HepG2 (cell line): ENCODE data around the gene COX14. TPM values are rescaled to one million over a fixed set of nuclear protein-coding genes. Genes with fewer than 3 reads are reported as not detected.

Experiments used
- ATAC-seq: fragments of 200-7000 bp; cut with Tn5 transposase; 3 replicates; pipeline ENCODE4 v1.9.1; 2020; ENCODE audit warnings: mild to moderate bottlenecking, moderate library complexity
- BruUV-seq: library from RNA; stranded (reverse); fragments of 400-500 nt; replicated peaks from 2 replicates; lab custom pipeline; 2021; lab: Mats Ljungman, UMichigan
- CTCF ChIA-PET: fragments of 300-600 bp; formaldehyde crosslinking; extraction: SDS; loops from one replicate; lab custom pipeline; 2021; ENCODE audit warnings: low total read pairs, inconsistent platforms, low intra/inter-chr PET ratio; lab: Yijun Ruan, JAX
- POLR2A ChIA-PET: fragments of 350-600 bp; sonication (Branson Sonifier 250); formaldehyde crosslinking; loops from one replicate; lab custom pipeline; 2020; ENCODE audit warnings: antibody characterized with exemption, inconsistent platforms; lab: Yijun Ruan, JAX
- DNase-seq: peaks from one replicate; pipeline ENCODE4 v3.0.0-alpha.2; 2015; ENCODE audit warnings: low spot score
- FAIRE-seq: peaks from 3 replicates; lab custom pipeline; 2011; peaks lifted over from hg19 to GRCh38; lab: Jason Lieb, UNC
- H2AFZ ChIP-seq: one replicate; pipeline ENCODE4 v1.6.1; 2011; ENCODE audit warnings: low read length, inconsistent platforms
- H3K27ac ChIP-seq: fragments of 300-600 bp; 3 replicates; pipeline ENCODE4 v1.8.0; 2011; ENCODE audit warnings: mixed run types, mild to moderate bottlenecking, mixed read lengths, low read length, inconsistent platforms; ENCODE audit not compliant: insufficient read depth; ENCODE audit errors: extremely low read length
- H3K27me3 ChIP-seq, 2 experiments: fragments of 200-600 bp in 1 of 2; 2 replicates in 1 of 2; 3 replicates in 1 of 2; pipeline versions ENCODE4 v1.6.0 to v1.8.0; 2011; ENCODE audit warnings: low read length in 2 of 2, mild to moderate bottlenecking in 2 of 2, moderate library complexity in 2 of 2, inconsistent platforms in 1 of 2; ENCODE audit not compliant: insufficient read depth in 2 of 2, control insufficient read depth in 1 of 2
- H3K36me3 ChIP-seq, 2 experiments: fragments of 200-600 bp in 1 of 2; replicated peaks in 1 of 2; 2 replicates in 1 of 2; 3 replicates in 1 of 2; pipeline versions ENCODE4 v1.5.1 to v1.8.0; 2011; ENCODE audit warnings: low read length in 2 of 2, inconsistent platforms in 1 of 2; ENCODE audit not compliant: insufficient read depth in 2 of 2, control insufficient read depth in 1 of 2
- H3K4me1 ChIP-seq: 2 replicates; pipeline ENCODE4 v1.5.1; 2012; ENCODE audit warnings: low read length, inconsistent platforms; ENCODE audit not compliant: insufficient read depth
- H3K4me2 ChIP-seq: 2 replicates; pipeline ENCODE4 v1.6.0; 2011; ENCODE audit warnings: low read depth, low read length, inconsistent platforms
- H3K4me3 ChIP-seq, 3 experiments: fragments of 200-600 bp in 1 of 3; sonication (generic), shearing (Covaris generic) in 1 of 3; replicated peaks in 1 of 3; 2 replicates each; pipeline ENCODE4 v1.5.1; 2011 to 2016; ENCODE audit warnings: low read length in 3 of 3, inconsistent platforms in 2 of 3, low read depth in 2 of 3, mild to moderate bottlenecking in 2 of 3, control low read depth in 1 of 3, mixed read lengths in 1 of 3; ENCODE audit not compliant: insufficient read depth in 1 of 3
- H3K79me2 ChIP-seq: one replicate; pipeline ENCODE4 v1.6.1; 2011; ENCODE audit warnings: low read length, inconsistent platforms; ENCODE audit not compliant: insufficient read depth
- H3K9ac ChIP-seq: 2 replicates; pipeline ENCODE4 v1.6.0; 2011; ENCODE audit warnings: mild to moderate bottlenecking, low read depth, low read length, inconsistent platforms; ENCODE audit not compliant: insufficient read depth
- H3K9me3 ChIP-seq: 2 replicates; pipeline ENCODE4 v1.5.1; 2012; ENCODE audit warnings: mild to moderate bottlenecking, low read length
- H4K20me1 ChIP-seq: 2 replicates; pipeline ENCODE4 v1.6.0; 2011; ENCODE audit warnings: inconsistent platforms, mild to moderate bottlenecking, low read length, moderate library complexity; ENCODE audit not compliant: insufficient read depth
- CAMTA2 ChIP-seq: sonication (generic); formaldehyde crosslinking; IDR thresholded peaks from 2 replicates; pipeline ENCODE4 v1.4.0; 2020; ENCODE audit warnings: mild to moderate bottlenecking, missing genetic modification reagents, borderline replicate concordance
- MAFF ChIP-seq: IDR thresholded peaks from 2 replicates; pipeline ENCODE4 v1.6.1; 2011; ENCODE audit warnings: low read depth, low read length, improper control_type of control experiment
- MAFK ChIP-seq, 2 experiments: IDR thresholded peaks in 1 of 2; conservative IDR thresholded peaks in 1 of 2; 2 replicates each; pipeline ENCODE4 v1.6.1; 2011; ENCODE audit warnings: improper control_type of control experiment in 2 of 2, low read length in 2 of 2
- MATR3 ChIP-seq: sonication (generic); formaldehyde crosslinking; IDR thresholded peaks from 2 replicates; pipeline ENCODE4 v1.4.0; 2020; ENCODE audit warnings: missing genetic modification reagents
- PLRG1 ChIP-seq: fragments of 450-650 bp; conservative IDR thresholded peaks from 2 replicates; pipeline ENCODE4 v1.6.1; 2016
- SALL2 ChIP-seq: sonication (generic); formaldehyde crosslinking; IDR thresholded peaks from 2 replicates; pipeline ENCODE4 v1.8.1; 2023; ENCODE audit warnings: mild to moderate bottlenecking, missing genetic modification reagents, inconsistent platforms
- TAF1 ChIP-seq: sonication (generic); formaldehyde crosslinking; IDR thresholded peaks from 2 replicates; pipeline ENCODE4 v1.4.0; 2020; ENCODE audit warnings: missing genetic modification reagents
- ZNF33B ChIP-seq: sonication (generic); formaldehyde crosslinking; IDR thresholded peaks from 2 replicates; pipeline ENCODE4 v1.5.1; 2020; ENCODE audit warnings: mild to moderate bottlenecking, missing genetic modification reagents
- ZNF614 ChIP-seq: IDR thresholded peaks from 2 replicates; pipeline ENCODE4 v1.6.1; 2018; ENCODE audit warnings: missing biosample characterization, missing genetic modification reagents, inconsistent platforms, borderline replicate concordance
- WGBS: methylation state at CpG from one replicate; pipeline ENCODE4 v1.1.6; 2017; ENCODE audit warnings: low lambda C conversion rate; 5-methylcytosine and 5-hydroxymethylcytosine counted together
- in situ Hi-C: cut with HindIII; loops from 2 replicates; pipeline ENCODE4 v1.10.0; 2017; ENCODE audit warnings: low pct_unique_long_range_greater_than_20kb; ENCODE audit not compliant: extremely low pct_ligation_motif_present
- intact Hi-C: fragments of 100-400 bp; cut with micrococcal nuclease; formaldehyde crosslinking; loops from one replicate; pipeline ENCODE4 v1.10.0; 2022; ENCODE audit not compliant: unreplicated experiment
- polyA plus RNA-seq, 8 experiments: library from polyadenylated mRNA; depleted of rRNA in 3 of 8; stranded (reverse) in 7 of 8; unstranded in 1 of 8; fragments of >200 nt; fragmentation: Illumina TruSeq in 4 of 8; extraction: Trizol in 4 of 8; gene quantifications; 2 replicates each; pipeline versions ENCODE4 v1.2.1 to v1.2.3, GENCODE V29; 2011 to 2016; ENCODE audit warnings: low read depth in 4 of 8, missing spikeins in 1 of 8, mixed read lengths in 1 of 8; ENCODE audit not compliant: insufficient read depth in 1 of 8
- total RNA-seq, 5 experiments: library from RNA; depleted of rRNA; stranded (reverse); fragments of >200 nt; fragmentation: Illumina TruSeq; extraction: Trizol; gene quantifications; 2 replicates each; pipeline ENCODE4 v1.2.3, GENCODE V29; 2016; ENCODE audit warnings: low read depth in 1 of 5

COX14 gene
- total and polyA plus RNA-seq, 2 of the 13 experiments (the other 11 are each of a cell fraction or from before 2014, with no cell fraction given) = 53.0 to 71.6 TPM

DNA sequence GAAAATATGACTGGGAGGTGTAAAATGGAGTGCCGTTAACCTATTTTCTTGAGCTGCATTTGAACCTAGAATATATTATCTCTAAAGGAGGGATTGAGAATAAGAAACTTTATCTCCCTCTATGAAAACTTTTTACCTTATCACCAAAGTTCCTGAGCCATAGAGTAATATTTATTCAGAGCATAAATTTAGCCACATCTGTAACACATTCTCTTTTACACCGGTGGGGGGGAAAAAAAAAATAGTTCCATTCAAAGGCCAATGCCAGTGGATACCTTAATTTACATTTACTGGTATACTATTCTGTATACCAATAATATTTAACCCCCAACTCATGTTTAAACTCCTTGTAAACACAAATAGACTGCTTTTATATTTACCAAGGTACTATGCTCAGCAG, 33.4 kb downstream of the COX14 start:
- no peak overlapping the region for H3K9ac ChIP-seq
- in situ Hi-C loops = no loop called here
- H4K20me1 ChIP-seq = no peaks in the 10 kb centered on the region
- FAIRE-seq (no peak), DNase-seq (no peak), ATAC-seq (no peak)
- intact Hi-C loops = no loop called here
- H3K4me3 ChIP-seq = no peak overlapping the region
- ChIA-PET CTCF (no interaction called here), POLR2A (interaction anchor here (1.0 kb wide), 1 partner anchor 63 kb away, joined by 3 read pairs; no protein-coding TSS in a partner anchor)
- H3K27me3 ChIP-seq = no peaks in the 10 kb centered on the region
- H2AFZ ChIP-seq = no peak overlapping the region
- no peak overlapping the region for H3K4me2 ChIP-seq
- H3K79me2 ChIP-seq = peaks cover 8% of the 10 kb centered on the region
- H3K9me3 ChIP-seq = no peaks in the 10 kb centered on the region
- H3K27ac ChIP-seq = no peak overlapping the region
- 97% methylated on average over 2 of the region's 2 CpGs for WGBS
- H3K36me3 ChIP-seq = peaks cover 0 to 29% of the 10 kb centered on the region in 2 experiments; a peak in 3 of 5 replicates
- TF ChIP-seq ZNF614 (CRISPR knock-in tag) = no peak
- no peak for TF ChIP-seq SALL2 (CRISPR knock-in tag)
- TF ChIP-seq MATR3 (CRISPR knock-in tag) = no peak
- TF ChIP-seq TAF1 (CRISPR knock-in tag) = no peak
- TF ChIP-seq ZNF33B (CRISPR knock-in tag) = no peak
- no peak for TF ChIP-seq PLRG1
- H3K4me1 ChIP-seq = no peaks in the 10 kb centered on the region
- no TSS peak for BruUV-seq

GRCh38 chr12:50147281-50147680, 35.2 kb downstream of the COX14 start:
- POLR2A ChIA-PET = interaction anchor here (1.3 kb wide), 1 partner anchor 35 kb away, joined by 4 read pairs; the partner anchor contains the start of gene COX14
- H3K79me2 ChIP-seq = peaks cover 8% of the 10 kb centered on the region
- WGBS = 99% methylated on average over 4 of the region's 4 CpGs
- no peaks in the 10 kb centered on the region for H3K4me1 ChIP-seq
- no peaks in the 10 kb centered on the region for H3K27me3 ChIP-seq
- no peak for DNase-seq
- CTCF ChIA-PET = no interaction called here
- no peak overlapping the region for H3K4me3 ChIP-seq
- peaks cover 0 to 15% of the 10 kb centered on the region in 2 experiments; a peak in 2 of 5 replicates for H3K36me3 ChIP-seq
- BruUV-seq = no TSS peak
- in situ Hi-C loops = no loop called here
- intact Hi-C loops = no loop called here
- no peak overlapping the region for H3K4me2 ChIP-seq
- H4K20me1 ChIP-seq = no peaks in the 10 kb centered on the region; the same call in 1 of the 2 replicates
- FAIRE-seq = no peak
- no peak overlapping the region for H3K9ac ChIP-seq
- H2AFZ ChIP-seq = no peak overlapping the region
- H3K27ac ChIP-seq = no peak overlapping the region
- TF ChIP-seq MAFF = peak; percentile 96
- no peak for TF ChIP-seq CAMTA2
- TF ChIP-seq MAFK (conservative IDR thresholded peaks at IDR 0.05 in 1 of 2, IDR thresholded peaks at IDR 0.05 in 1 of 2; ENCODE audit: low read length in 2 of 2) = peak; percentile 94 to 97
- no peak for ATAC-seq
- H3K9me3 ChIP-seq = no peaks in the 10 kb centered on the region
